HG02623 (cell line): Measurements from ENCODE around the gene CYP39A1.

Source experiments
- ATAC-seq: cut with Tn5 transposase; IDR thresholded peaks from one replicate; pipeline ENCODE4 v1.9.1; 2021; ENCODE audit warnings: moderate library complexity; ENCODE audit not compliant: unreplicated experiment

Gene CYP39A1, protein sequence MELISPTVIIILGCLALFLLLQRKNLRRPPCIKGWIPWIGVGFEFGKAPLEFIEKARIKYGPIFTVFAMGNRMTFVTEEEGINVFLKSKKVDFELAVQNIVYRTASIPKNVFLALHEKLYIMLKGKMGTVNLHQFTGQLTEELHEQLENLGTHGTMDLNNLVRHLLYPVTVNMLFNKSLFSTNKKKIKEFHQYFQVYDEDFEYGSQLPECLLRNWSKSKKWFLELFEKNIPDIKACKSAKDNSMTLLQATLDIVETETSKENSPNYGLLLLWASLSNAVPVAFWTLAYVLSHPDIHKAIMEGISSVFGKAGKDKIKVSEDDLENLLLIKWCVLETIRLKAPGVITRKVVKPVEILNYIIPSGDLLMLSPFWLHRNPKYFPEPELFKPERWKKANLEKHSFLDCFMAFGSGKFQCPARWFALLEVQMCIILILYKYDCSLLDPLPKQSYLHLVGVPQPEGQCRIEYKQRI

DNA sequence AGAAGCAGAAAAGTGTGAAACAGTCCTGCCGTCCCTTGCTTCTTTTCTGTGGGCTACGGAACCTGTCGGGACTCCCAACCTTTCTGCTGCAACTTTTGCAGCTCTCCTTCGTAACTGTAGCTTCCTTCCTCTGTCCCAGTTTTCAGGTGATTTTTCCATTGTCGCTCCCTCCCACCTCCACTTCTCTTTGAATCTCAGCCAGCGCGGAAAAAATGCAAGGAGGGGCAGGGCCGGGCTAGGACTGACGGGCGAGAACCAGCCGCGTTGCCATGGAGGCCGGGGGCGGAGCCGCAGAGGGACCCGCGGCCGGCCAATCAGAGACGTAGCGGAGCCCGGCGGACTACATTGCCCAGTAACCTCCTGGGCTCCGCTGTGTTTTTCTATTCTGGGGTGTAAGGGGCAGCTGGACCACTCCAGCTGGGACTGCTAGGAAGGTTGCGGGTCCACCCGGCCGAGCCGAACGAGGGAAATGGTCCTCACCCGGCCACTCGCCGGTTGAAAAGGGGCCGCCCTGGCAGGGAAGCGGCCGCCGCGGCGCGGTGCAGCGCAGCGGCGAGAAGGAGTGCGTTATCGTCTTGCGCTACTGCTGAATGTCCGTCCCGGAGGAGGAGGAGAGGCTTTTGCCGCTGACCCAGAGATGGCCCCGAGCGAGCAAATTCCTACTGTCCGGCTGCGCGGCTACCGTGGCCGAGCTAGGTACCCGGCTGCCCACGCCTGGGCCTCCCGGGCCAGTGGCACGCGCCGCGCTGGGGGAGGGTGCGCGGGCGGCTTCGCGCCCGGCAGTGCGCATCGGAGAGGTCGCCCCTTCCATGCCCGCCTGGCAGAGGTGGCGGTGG, at the start of gene CYP39A1, which contains the start of gene SLC25A27:
Gene CYP39A1, minus strand, starts transcription at position 216 of the 836 bp plus-strand sequence. CDS start 236 bp downstream, outside the sequence.
Gene SLC25A27, plus strand, starts transcription at position 373 of the 836 bp plus-strand sequence. Its CDS starts 218 bp downstream, at position 591.
- peak; percentile 100 for ATAC-seq

DNA sequence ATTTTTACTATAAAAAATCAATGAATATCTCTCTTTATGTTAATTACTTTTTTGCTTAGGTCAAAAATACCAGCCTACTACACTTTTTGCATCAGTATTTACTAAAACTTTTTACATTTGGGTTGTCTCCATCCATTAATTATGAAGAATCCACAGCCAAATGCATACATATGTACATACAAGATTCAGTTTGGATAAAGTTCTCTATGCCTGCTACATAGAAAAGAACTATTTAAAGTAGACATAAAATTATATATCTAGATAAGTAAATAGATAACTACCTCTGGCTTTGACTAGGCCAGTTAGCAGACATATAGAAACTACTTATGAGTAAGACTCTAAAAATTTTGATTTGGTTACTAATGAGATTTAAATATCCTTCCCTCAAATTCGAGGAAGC, 47.4 kb upstream of the CYP39A1 start:
- no peak for ATAC-seq

DNA sequence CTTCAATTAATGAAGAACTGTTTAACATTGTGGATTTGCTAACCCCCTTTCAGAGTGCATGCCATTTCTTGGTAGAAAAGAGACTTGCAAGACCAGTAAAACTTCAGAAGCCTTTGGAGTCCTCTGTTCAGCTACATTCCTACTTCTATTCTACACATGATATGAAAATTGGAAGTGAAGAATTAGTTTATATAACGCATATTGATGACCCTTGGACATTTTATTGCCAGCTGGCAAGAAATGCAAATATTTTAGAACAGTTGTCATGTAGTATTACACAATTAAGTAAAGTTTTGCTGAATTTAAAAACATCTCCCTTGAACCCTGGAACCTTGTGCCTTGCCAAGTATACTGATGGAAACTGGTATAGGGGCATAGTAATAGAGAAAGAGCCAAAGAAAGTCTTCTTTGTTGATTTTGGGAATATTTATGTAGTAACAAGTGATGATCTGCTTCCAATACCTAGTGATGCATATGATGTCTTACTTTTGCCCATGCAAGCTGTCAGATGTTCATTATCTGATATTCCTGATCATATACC, 38.4 kb upstream of the CYP39A1 start:
- ATAC-seq, result no peak

DNA sequence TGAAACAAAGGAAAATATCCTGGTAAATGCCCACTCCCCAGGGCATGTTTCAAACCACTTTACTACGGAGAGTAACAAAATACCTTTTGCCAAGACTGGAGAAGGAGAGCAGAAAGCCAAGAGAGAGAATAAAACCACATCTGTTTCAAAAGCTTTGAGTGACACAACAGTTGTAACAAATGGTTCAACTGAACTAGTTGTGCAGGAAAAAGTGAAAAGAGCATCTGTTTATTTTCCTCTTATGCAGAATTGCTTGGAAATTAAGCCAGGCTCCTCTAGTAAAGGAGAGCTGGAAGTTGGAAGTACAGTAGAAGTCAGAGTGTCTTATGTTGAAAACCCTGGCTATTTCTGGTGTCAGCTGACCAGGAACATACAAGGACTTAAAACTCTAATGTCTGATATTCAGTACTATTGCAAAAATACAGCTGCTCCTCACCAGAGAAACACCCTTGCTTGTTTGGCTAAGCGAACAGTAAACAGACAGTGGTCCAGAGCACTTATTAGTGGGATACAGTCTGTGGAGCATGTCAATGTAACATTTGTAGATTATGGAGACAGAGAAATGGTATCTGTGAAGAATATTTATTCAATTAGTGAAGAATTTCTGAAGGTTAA, 37.6 kb upstream of the CYP39A1 start:
- no peak for ATAC-seq

DNA sequence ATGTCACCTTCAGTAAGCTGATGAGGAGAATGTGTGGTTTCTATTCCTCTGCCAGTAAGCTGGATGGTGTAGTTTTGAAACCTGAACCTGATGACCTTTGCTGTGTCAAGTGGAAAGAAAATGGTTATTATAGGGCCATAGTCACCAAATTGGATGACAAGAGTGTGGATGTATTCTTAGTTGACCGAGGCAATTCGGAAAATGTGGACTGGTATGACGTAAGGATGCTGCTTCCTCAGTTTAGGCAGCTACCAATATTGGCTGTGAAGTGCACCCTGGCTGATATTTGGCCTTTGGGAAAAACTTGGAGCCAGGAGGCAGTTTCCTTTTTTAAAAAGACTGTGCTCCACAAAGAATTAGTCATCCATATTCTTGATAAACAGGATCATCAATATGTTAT, 37.0 kb upstream of the CYP39A1 start:
- ATAC-seq, result no peak

DNA sequence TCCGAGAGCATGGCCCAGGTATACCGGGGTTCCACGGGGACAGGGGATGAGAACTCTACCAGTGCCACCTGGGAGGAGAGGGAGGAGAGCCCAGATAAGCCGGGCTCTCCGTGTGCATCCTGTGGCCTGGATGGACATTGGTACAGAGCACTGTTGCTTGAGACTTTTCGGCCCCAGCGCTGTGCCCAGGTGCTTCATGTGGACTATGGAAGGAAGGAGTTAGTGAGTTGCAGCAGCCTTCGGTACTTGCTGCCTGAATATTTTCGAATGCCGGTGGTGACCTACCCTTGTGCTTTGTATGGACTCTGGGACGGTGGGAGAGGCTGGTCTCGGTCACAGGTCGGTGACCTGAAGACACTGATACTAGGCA, 36.3 kb upstream of the CYP39A1 start:
- ATAC-seq, result no peak

DNA sequence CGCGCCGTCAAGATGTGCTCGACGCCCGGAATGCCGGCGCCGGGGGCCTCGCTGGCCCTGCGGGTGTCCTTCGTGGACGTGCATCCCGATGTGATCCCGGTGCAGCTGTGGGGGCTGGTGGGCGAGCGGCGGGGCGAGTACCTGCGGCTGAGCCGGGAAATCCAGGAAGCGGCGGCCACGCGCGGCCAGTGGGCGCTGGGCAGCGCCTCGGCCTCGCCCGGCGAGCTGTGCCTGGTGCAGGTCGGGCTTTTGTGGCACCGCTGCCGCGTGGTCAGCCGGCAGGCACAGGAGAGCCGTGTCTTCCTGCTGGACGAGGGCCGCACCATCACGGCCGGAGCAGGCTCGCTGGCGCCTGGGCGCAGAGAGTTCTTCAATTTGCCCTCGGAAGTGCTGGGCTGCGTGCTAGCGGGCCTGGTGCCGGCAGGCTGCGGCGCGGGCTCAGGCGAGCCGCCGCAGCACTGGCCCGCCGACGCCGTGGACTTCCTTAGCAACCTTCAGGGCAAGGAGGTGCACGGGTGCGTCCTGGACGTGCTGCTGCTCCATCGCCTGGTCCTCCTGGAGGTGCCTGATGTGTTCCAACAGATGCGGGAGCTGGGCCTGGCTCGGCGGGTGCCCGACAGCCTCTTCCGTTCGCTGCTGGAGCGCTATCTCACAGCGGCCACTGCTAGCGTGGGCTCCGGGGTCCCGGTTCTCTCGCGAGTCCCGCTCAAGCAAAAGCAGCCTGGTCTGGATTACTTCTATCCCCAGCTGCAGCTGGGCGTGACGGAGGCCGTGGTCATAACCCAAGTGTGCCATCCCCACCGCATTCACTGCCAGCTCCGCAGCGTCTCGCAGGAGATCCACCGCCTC, 35.7 kb upstream of the CYP39A1 start:
- ATAC-seq, result no peak

DNA sequence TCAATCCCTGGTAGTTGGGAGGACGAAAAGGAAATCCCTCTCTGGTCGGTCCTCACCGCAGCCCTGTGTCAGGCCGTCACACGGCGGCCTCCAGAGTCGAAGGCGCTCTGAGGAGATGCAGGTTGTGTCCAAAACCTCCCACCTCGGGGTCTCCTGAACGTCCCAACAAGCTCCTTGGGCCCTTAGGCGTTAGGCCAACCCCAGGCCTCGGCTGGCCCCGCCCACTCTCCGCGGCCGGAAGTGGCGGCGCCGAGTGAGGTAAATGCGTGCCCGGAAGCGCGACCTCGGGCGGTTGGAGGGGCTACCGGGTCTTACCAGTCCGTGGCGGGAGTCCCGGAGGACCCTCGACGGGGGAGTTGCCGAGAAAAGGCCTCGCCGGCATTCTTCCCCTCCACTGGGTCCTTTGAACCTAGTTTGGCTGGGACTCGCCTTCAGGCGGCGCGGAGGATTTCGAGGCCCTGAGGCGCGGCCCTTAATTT, 35.0 kb upstream of the CYP39A1 start, which contains the start of gene TDRD6:
Gene TDRD6, plus strand, starts transcription at position 267 of the 479 bp plus-strand sequence. CDS start 244 bp downstream, outside the sequence.
- ATAC-seq, result no peak

DNA sequence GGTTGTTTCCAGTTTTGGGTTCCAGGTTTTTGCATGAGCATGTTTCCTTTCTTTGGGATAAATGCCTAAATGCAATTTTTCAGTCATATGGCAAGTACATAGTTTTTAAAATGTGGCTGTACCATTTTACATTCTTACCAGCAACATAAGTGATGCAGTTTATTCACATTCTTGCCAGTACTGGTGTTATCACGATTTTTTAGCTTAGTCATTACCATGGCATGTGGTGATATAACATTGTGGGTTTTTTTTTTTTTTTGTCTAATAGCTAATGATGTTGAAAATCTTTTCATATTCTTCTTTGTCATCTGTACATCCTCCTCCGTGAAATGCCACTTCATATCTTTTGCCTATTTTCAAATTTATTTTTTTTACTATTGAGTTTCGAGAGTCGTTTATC, 32.2 kb upstream of the CYP39A1 start:
- no peak for ATAC-seq

DNA sequence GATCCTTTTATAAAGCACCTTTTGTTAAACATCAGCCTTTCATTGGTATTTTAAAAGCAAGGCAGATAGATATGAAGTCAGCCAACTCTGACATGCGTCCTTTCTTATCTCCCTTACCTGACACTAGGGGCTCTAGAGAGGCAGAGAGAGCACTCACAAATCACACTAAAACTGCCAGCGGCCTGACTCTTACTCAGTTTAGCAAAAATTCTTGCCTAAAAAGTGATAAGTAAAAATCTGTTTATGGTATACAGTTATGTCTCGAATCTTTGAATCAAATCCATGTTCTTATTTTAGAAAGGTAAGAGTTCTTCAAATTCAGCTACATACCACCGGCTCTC, 24.7 kb upstream of the CYP39A1 start:
- no peak for ATAC-seq

DNA sequence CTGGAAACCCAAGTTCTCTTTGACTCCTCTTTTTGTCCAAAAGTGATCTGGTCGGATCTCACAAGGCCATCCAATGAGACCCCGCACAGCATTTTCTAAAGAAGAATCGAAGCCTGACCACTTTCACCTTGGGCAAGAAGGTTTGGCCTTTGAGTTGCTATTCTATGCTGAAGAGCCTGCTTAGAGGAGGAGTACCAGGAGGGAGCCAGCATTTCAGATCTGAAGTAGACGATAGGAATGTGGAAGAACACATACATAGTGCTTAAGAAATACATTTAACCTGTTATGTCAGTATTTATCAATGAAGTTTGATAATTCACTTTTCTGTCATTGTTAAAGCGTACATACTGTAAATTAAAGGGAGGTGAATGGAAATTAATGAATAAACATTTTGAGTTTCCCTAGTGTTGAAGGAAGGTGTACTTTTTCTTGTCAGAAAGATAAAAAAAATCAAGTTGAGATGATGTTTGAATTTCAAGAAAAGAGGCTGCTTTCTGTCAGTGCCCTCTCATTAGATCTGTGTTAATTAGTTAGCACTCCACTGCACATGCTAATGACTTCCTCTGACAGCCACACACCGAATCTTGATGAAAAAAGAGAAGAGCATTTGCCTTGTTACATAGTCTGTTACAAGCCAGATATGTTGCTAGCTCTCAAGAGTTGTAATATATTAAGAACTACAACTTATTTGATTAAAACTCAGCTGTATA, 24.1 kb upstream of the CYP39A1 start:
- ATAC-seq, result no peak

DNA sequence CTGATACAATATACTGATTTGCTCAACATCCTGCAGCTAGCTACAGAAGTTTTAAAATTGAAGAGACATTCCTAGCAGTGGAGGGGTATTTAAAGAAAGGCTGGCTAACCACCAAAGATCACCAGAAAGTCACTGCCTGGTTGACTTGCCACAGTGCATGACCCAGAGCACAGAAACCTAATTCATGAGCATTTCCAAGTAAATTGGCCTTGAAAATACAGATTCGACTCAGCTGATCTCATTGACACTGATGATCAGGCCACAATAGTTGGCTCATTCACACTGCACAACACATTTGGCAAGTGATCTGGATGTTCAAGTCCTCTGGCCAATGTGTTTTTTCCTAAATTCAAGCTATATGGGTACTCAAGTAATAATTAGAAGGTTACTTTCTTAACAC, 21.8 kb upstream of the CYP39A1 start:
- ATAC-seq, result no peak

DNA sequence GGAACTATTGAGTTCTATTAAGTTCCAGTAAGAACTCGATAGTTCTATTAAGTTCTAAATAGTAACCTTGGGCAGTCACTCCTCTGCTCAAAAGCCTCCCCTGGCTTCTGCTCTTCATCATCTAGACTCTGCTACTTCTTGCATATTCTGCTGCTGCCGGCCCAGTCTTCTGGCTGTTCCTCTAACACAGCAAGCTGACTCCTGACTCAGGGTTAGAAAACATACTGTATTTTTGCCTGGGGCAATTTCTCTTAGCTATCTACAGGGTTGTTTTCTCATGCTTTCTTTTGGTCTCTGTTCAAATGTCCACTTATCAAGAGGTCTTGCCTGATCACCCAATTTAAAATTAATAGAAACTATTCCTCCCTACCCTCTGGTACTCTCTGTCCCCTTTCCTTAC, 14.8 kb upstream of the CYP39A1 start:
- ATAC-seq, result no peak

DNA sequence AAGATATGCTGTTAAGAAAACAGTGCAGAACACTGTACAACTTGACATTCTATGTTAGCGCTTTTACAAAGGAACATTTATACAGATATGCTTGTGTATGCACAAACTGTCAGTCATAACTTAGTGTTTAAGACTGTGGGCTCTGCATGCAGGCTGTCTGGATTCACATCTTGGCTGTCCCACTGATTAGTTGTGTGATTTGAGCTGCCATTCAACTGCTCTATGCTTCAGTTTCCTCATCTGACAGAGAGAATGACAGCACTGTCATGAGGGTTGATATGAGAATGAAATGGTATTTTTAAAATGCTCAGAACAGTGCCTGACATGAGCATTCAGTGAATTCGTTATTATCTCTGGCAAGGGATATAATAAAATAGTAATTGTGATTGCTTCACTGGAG, 8.9 kb upstream of the CYP39A1 start:
- no peak for ATAC-seq

DNA sequence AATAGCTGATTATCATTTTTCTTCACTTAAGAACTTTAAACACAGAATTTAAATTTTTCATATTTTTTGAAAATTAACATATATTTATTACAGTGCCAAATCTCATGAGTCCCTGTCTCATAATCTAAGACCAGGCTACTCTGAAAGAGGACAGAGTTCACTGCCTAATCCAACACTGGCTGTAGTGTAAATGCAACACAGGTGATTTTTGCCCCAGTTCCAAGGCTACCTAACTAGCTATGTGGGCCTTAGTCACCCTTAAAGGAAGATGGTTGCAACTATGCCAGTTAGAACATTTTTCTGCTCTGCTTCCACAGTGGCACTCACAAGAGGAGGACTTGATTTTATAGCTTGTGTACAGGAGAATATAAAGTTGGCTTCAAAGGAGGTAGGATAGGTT, 5.0 kb upstream of the CYP39A1 start:
- ATAC-seq, result no peak

DNA sequence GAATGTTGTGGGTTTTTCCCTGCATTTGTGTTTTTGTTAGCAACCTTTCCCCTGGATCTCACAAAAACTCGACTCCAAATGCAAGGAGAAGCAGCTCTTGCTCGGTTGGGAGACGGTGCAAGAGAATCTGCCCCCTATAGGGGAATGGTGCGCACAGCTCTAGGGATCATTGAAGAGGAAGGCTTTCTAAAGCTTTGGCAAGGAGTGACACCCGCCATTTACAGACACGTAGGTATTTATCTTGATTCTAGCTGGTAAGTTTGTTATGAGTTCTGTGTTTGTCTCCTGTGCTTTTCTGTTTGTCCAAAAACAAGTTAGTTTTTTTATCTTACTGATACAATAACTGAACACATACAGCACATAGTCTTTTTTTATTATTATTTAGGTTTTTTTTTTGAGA, 3.2 kb upstream of the CYP39A1 start:
- ATAC-seq, result no peak

DNA sequence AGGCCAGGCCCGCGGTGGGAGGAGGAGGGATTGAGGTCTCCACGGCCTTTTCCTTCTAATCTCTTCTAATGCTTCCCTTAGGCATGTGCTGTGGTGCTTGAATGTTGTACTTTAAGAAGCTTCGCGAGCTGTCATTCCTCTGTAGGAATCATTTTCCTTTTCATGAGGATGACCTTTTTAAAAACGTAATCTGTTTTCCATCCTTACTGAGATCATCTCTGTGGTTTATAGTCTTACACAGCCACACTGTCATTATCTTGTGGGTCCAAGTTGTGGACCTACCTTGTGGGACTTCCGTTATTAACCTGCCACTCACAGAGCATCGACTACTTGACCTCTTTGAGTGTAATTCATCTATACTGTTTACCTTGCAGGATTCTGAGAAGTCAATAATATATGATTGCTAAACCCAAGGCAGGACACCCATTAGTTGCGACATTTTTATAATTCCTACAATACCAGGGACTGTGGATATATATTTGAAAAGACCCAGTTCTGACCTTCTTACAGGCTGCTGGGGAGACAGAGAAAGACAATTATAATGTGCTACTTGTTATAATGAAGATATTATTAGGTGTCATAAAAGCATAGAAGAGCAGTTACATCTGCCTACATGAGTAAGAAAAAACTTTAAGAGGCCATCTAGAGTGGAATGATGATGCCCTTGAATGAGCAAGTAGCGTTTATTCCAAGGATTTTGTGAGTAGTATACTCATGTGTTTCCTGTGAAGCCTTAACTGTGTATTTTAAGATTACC, 999 bp upstream of the CYP39A1 start:
- ATAC-seq, result no peak

DNA sequence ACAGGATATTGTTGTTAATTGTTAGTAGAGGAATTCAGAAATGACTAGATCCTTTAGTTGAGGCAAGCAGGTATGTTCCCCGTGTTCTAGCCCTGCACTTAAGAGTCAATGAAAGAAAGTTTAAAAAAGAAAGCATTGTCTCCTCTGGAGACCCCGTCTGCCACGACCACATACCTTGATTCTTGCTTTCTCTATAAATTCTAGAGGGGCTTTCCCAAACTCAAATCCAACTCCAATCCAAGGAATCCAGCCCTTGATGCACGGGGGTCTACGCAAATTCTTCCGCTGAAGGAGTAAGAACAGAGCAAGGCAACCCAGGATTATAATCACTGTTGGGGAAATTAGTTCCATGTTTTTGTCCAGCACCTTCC, 401 bp downstream of the CYP39A1 start:
- no peak for ATAC-seq

DNA sequence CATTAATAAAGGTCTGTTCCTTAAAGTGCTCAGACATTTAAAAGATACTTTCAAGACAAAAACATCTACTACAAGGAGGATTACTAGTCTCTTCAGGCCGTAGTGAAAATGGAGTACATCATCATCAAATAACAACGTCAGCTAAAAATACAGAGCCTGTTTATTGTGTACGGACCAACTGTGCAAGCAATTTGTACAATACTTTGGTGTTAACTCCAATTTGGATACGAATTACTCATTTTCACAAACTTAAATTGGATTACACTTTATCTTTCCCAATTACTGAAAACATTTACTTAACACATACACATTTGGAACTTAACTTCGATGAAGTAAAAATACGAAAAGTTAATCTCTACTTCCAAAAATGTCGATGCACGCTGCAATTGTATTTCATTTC, 802 bp downstream of the CYP39A1 start:
- no peak for ATAC-seq
